HEK293T (cell line): ENCODE measurements around the gene NID2.

Experiments used
- ARNT ChIP-seq: fragments of 450-650 bp; IDR thresholded peaks from 2 replicates; pipeline ENCODE4 v1.6.1; 2017; ENCODE audit warnings: mild to moderate bottlenecking
- BHLHE40 ChIP-seq: fragments of 450-650 bp; IDR thresholded peaks from 2 replicates; pipeline ENCODE4 v1.6.1; 2016; ENCODE audit warnings: mild to moderate bottlenecking, moderate library complexity, borderline replicate concordance
- FOXA1 ChIP-seq: fragments of 450-650 bp; IDR thresholded peaks from 2 replicates; pipeline ENCODE4 v1.6.1; 2016; ENCODE audit warnings: mild to moderate bottlenecking
- SP1 ChIP-seq: fragments of 450-650 bp; IDR thresholded peaks from 2 replicates; pipeline ENCODE4 v1.6.1; 2017
- SUZ12 ChIP-seq: fragments of 450-650 bp; IDR thresholded peaks from 2 replicates; pipeline ENCODE4 v1.6.1; 2016; ENCODE audit warnings: mild to moderate bottlenecking
- TF ChIP-seq, protein P1 (sequence below): fragments of 450-650 bp; IDR thresholded peaks from 2 replicates; pipeline ENCODE4 v1.6.1; 2016

DNA sequence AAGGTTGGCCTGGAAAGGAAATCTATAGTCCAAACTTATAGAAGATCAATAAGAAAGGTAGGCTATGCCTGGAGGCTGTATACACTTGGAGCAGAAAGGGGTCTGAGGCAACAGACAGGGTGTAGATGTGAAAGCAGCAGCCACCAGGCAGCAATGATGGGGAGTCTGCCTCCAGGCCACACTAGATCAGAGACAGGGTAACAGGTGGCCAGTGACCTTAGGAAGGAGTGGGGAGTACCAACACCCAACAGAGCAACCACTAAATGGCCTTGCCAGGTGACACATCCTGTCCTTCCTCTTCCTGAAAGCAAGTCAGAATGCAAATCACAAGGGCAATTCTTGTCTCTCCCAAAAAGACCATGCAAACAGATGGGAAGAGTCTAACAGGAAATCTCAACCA lies 46.4 kb upstream of the NID2 start:
- TF ChIP-seq ARNT (no peak), SP1 (no peak), FOXA1 (no peak), SUZ12 (no peak), BHLHE40 (no peak)
- TF ChIP-seq, protein P1, sequence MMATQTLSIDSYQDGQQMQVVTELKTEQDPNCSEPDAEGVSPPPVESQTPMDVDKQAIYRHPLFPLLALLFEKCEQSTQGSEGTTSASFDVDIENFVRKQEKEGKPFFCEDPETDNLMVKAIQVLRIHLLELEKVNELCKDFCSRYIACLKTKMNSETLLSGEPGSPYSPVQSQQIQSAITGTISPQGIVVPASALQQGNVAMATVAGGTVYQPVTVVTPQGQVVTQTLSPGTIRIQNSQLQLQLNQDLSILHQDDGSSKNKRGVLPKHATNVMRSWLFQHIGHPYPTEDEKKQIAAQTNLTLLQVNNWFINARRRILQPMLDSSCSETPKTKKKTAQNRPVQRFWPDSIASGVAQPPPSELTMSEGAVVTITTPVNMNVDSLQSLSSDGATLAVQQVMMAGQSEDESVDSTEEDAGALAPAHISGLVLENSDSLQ = no peak
